HG03095 (cell line): ENCODE data around the gene CSMD2.

Source experiments
- ATAC-seq: cut with Tn5 transposase; IDR thresholded peaks from one replicate; pipeline ENCODE4 v1.9.1; 2021; ENCODE audit warnings: moderate library complexity; ENCODE audit not compliant: unreplicated experiment

Gene CSMD2

GRCh38 chr1:33971018-33971710 is 193.9 kb downstream of the CSMD2 start:
- ATAC-seq: no peak

DNA sequence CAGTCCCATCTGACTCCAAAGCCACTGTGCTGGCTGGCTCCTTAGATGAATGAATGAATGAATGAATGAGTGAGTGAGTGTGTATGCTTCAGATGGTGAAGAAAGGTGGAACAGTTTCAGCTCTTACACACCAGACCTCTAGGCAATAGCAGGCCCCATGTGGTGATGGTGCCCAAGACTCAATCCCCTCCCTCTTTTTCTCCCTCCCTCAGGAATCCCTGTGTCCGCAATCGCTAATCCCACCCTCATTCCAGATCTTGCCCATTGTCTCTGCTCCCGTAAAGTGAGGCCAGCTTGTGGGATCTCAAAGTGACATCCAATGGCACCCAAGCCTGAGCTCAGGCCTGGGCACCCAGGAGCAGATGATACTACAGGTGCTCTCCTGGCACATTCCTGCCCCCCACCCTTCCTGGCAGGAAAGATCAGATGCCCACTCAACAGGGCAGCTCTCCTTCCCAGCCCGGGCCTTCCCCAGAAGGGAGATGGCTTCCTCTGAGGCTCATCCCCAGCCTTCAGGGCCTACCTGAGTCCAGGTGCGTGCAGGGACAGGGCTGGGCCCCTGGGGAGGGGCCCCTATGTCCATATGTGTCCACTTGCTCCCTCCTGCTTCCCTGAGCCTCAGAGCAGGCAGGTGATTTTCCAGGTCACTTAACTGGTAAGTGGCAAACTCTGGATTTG is 194.7 kb downstream of the CSMD2 start:
- ATAC-seq: no peak

- ATAC-seq: no peak
Observed at GRCh38 chr1:33966346-33967141, 198.5 kb downstream of the CSMD2 start.

GRCh38 chr1:33965086-33965485 is 199.9 kb downstream of the CSMD2 start:
- ATAC-seq: no peak

- no peak for ATAC-seq
Observed at GRCh38 chr1:33962061-33962460, 203.0 kb downstream of the CSMD2 start.

- ATAC-seq: no peak
Observed at GRCh38 chr1:33960188-33960895, 204.7 kb downstream of the CSMD2 start.

DNA sequence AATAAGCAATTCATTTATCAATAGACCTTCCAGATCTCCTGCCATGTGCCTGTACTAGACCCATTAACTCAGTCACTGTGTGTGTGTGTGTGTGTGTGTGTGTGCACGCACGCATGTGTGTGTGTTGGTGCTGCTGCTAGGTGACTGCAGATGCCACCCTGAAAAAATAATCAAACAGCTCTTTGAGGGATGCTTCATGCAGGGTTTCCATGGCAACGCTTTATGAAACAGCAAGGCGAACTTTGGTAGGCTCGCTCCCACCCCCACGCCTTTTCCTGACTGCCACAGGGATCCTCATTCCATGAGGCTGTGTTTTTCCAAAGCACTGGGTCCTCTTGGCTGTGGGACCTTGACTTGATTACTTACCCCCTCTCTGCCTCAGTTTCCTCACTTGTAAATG is 207.2 kb downstream of the CSMD2 start:
- no peak for ATAC-seq

DNA sequence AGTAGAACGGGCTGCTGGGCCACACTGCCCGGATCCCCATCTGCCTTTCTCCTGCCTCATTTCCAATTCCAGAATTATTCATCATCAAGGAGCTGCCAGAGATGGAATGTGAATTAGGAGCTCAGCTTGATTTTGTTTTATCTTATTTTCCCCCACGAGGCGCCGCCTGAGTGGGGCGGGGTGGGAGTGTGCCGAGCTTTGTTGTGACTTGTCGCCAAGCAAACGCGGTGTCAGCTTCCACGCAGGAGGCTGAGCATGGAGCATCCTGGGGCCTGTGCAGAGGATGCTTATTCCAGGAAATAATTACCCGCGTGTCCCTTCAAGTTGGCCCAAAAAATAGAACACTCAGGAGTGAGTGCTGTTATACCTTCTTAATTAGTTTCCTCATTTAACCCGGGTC is 209.9 kb downstream of the CSMD2 start:
- no peak for ATAC-seq

DNA sequence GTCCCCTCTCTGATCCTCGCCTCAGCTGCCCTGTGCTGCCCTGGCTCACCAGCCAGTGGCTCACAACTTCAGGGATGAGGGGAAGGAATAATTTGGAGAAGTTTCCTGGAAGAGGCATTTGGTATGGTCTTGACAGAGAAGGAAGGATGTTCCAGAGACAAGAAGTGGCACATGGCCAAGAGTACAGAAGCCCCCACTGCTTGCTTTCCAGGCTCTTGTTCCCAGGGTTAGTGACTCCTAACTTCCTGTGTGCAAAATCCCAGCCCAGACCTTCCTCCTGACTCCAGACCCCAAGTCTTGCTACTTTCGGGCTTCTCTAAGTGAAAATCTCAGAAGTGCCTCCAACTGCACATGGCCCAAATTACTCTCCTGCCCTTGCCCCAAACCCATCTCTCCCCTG is 215.5 kb downstream of the CSMD2 start:
- no peak for ATAC-seq

- no peak for ATAC-seq
Observed at GRCh38 chr1:33948291-33948690, 216.7 kb downstream of the CSMD2 start.

- ATAC-seq: no peak
Observed at GRCh38 chr1:33946836-33947235, 218.2 kb downstream of the CSMD2 start.

GRCh38 chr1:33944846-33945245 is 220.2 kb downstream of the CSMD2 start:
- ATAC-seq: no peak

- ATAC-seq: no peak
Observed at GRCh38 chr1:33943978-33944377, 221.1 kb downstream of the CSMD2 start.

GRCh38 chr1:33932871-33933270 is 232.2 kb downstream of the CSMD2 start:
- no peak for ATAC-seq

DNA sequence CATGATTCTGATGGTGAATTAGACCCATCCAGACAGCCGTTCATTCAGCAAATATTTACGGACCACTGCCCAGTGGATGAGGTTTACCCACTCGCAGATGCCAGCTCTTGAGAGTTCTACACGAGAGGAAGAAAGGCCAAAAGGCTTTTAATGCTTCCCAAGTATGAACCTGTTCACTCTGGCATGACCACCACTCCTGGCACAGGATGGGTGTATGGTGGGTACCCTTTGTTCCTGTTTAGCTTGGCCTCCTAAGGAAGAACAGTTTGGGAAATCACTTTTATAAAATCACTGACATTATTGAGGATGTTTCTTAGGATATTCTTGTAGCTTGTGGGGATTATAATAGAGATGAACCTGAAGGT is 233.9 kb downstream of the CSMD2 start:
- ATAC-seq: no peak

GRCh38 chr1:33930346-33931110 is 234.5 kb downstream of the CSMD2 start:
- no peak for ATAC-seq

GRCh38 chr1:33928251-33928650 is 236.8 kb downstream of the CSMD2 start:
- ATAC-seq: no peak

- no peak for ATAC-seq
Observed at GRCh38 chr1:33927721-33928120, 237.3 kb downstream of the CSMD2 start.

DNA sequence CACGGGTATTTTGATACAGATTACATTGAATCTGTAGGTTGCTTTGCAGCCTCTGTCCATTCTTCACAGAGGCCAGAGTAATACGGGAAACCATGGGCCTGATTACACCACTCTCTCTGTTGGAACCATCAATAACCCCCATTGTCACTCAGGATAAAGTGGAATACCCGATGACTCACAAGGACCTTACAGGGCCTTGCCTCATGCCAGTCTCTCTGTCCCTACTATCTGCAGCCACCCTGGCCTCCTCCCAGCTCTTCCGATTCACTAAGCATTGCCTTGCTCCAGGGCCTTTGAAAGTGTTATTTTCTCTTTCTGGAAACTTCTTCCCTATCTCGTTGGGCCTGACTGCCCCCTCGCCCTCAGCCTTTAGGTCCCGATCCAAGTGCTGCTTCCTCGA is 239.4 kb downstream of the CSMD2 start:
- no peak for ATAC-seq

DNA sequence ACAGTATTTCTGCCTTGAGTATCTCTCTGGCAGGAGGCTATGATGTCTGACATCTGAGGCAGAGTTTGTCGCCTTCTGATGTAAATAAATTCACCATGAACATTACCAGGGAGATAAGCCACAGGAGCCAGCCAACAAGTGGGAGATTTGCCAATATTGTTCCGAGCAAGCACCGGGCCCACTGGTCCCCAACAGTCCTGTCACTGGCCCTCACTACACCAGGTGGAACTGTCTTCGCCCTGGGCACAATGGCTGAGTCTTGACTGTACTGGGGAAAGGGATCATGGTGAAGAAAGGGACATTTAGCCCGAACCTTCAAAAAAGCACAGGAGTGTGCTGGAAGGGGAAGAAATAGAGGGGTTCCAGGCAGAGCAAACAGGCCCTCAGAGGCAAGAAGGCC is 243.7 kb downstream of the CSMD2 start:
- ATAC-seq: no peak

DNA sequence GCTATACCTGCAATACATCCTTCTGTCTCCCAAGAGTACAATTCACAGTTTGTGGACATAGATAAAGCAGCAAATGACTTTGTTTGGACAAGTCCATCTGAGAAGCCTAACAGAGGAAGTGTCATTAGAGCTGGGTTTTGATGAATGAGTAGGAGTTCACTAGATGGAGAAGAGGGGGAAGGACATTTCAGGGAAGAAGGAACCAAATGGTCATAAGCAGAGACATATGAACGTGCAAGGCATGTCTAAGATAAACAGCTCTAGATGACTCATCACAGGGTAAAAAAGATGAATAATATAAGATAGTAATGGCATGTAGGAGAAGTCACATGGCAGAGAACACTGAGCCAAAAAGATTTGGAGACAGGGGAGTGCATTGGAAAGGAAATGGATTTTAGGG is 246.7 kb downstream of the CSMD2 start:
- ATAC-seq: no peak
